Activated T-helper 1 cell treated with anti-CD3 and anti-CD28 coated beads, Interleukin-12 subunit alpha, Interleukin-12 subunit beta, Interleukin-2, Interleukin-4 antibody, amounts not matched to agents 30 ng/mL and 10 ng/mL and 1 ng/mL, durations not matched to agents 14 hours and 24 hours and 36 hours (primary cell): Measurements from ENCODE around the gene ALOX15. TPM values are rescaled to one million over a fixed set of nuclear protein-coding genes. Genes with fewer than 3 reads are reported as not detected.
"Not testable (repeated sequence)": the region's sequence is repeated elsewhere in the genome, so short reads cannot be mapped to it uniquely, and the experiment has no call there.

Source experiments
- DNase-seq: peaks from one replicate; pipeline ENCODE4 v3.0.0; 2021; ENCODE audit warnings: low spot score
- H3K27ac Mint-ChIP-seq: one replicate; pipeline ENCODE4 v1.8.0; 2021; ENCODE audit warnings: mild to moderate bottlenecking, mixed read lengths
- H3K27me3 Mint-ChIP-seq: one replicate; pipeline ENCODE4 v1.8.0; 2022; ENCODE audit warnings: mild to moderate bottlenecking, moderate library complexity, mixed read lengths; ENCODE audit not compliant: insufficient read depth
- H3K36me3 Mint-ChIP-seq: one replicate; pipeline ENCODE4 v1.8.0; 2021; ENCODE audit warnings: low read depth, mixed read lengths
- H3K4me1 Mint-ChIP-seq: one replicate; pipeline ENCODE4 v1.8.0; 2021; ENCODE audit warnings: low read depth, mixed read lengths
- H3K4me3 Mint-ChIP-seq: one replicate; pipeline ENCODE4 v1.8.0; 2021; ENCODE audit warnings: mild to moderate bottlenecking, moderate library complexity, mixed read lengths
- H3K9me3 Mint-ChIP-seq: one replicate; pipeline ENCODE4 v1.8.0; 2021; ENCODE audit warnings: mixed read lengths
- intact Hi-C: fragments of 100-400 bp; cut with micrococcal nuclease; formaldehyde crosslinking; loops from one replicate; pipeline ENCODE4 v1.15.1; 2024
- total RNA-seq: library from RNA; stranded (reverse); gene quantifications from 2 replicates; pipeline ENCODE4 v1.2.3, GENCODE V29; 2022

ALOX15 gene
- total RNA-seq, 1 donor from 2014 or later, result not detected

- Mint-ChIP-seq H3K27me3 (peaks cover 6% of the 10 kb centered on the region), H3K4me3 (no peak overlapping the region), H3K27ac (no peak overlapping the region), H3K36me3 (peaks cover 15% of the 10 kb centered on the region), H3K4me1 (no peaks in the 10 kb centered on the region), H3K9me3 (no peaks in the 10 kb centered on the region)
- DNase-seq, result no peak
- intact Hi-C loops, result no loop called here
Observed at GRCh38 chr17:4667166-4667565, 25.7 kb upstream of the ALOX15 start.

GRCh38 chr17:4666296-4666695 lies 24.8 kb upstream of the ALOX15 start:
- Mint-ChIP-seq H3K27me3 (peaks cover 6% of the 10 kb centered on the region), H3K4me3 (no peak overlapping the region)

GRCh38 chr17:4665027-4665426 lies 23.5 kb upstream of the ALOX15 start:
- no peaks in the 10 kb centered on the region for H3K9me3 Mint-ChIP-seq
- no peak overlapping the region for H3K4me3 Mint-ChIP-seq
- intact Hi-C loops, result no loop called here
- peaks cover 6% of the 10 kb centered on the region for H3K27me3 Mint-ChIP-seq
- H3K36me3 Mint-ChIP-seq, result peaks cover 3% of the 10 kb centered on the region
- DNase-seq, result no peak
- H3K4me1 Mint-ChIP-seq, result no peaks in the 10 kb centered on the region
- no peak overlapping the region for H3K27ac Mint-ChIP-seq

More at GRCh38 chr17:4666296-4666695, 24.8 kb upstream of the ALOX15 start:
- intact Hi-C loops, result no loop called here
- H3K4me1 Mint-ChIP-seq, result no peaks in the 10 kb centered on the region
- no peak overlapping the region for H3K27ac Mint-ChIP-seq
- H3K9me3 Mint-ChIP-seq, result no peaks in the 10 kb centered on the region
- H3K36me3 Mint-ChIP-seq, result peaks cover 12% of the 10 kb centered on the region
- DNase-seq, result no peak

DNA sequence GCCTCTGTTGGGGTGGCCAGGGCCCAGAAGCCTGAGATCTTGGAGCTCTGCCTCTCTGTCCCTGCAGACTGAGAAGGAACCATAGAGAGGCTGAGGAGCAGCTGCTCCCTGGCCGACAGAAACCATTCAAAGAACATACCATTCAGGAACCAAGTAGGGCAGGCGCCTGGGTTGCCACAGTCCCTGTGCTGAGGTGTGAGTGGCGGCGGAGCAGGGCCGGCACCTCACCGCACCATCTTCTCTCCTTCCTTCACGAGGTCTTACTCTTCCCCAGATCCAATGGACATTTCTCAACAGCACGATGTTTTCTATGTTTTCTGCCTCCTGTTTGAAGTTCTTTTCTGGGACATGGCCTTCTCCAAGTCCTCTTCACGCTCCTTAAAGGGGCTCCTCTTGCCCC lies 22.8 kb upstream of the ALOX15 start:
- Mint-ChIP-seq H3K27me3 (peaks cover 6% of the 10 kb centered on the region), H3K36me3 (no peaks in the 10 kb centered on the region), H3K4me1 (no peaks in the 10 kb centered on the region), H3K4me3 (no peak overlapping the region), H3K9me3 (no peaks in the 10 kb centered on the region), H3K27ac (no peak overlapping the region)
- no peak for DNase-seq
- intact Hi-C loops, result no loop called here

DNA sequence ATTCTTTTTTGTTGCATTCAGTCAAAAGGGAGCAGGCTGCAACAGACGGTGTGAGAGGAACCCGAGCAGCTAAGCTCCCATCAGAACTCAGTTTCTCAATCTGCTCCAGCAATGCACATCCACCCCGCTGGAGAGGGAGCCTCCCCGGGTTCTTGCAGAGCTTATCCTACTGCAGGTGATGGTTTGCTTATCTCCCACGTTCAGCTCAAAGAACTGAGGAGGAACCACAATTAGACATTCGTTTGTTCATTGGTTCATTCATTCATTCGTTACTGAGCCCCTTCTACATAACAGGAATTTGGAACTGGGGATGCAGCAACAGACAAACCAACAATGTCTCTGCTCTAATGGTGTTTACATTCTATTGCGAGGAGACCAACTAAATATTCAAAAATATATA lies 22.2 kb upstream of the ALOX15 start:
- H3K27me3 Mint-ChIP-seq, result peaks cover 6% of the 10 kb centered on the region
- H3K36me3 Mint-ChIP-seq, result no peaks in the 10 kb centered on the region
- H3K27ac Mint-ChIP-seq, result no peak overlapping the region
- intact Hi-C loops, result no loop called here
- DNase-seq, result no peak
- H3K9me3 Mint-ChIP-seq, result no peaks in the 10 kb centered on the region
- H3K4me3 Mint-ChIP-seq, result no peak overlapping the region
- H3K4me1 Mint-ChIP-seq, result peaks cover 4% of the 10 kb centered on the region

DNA sequence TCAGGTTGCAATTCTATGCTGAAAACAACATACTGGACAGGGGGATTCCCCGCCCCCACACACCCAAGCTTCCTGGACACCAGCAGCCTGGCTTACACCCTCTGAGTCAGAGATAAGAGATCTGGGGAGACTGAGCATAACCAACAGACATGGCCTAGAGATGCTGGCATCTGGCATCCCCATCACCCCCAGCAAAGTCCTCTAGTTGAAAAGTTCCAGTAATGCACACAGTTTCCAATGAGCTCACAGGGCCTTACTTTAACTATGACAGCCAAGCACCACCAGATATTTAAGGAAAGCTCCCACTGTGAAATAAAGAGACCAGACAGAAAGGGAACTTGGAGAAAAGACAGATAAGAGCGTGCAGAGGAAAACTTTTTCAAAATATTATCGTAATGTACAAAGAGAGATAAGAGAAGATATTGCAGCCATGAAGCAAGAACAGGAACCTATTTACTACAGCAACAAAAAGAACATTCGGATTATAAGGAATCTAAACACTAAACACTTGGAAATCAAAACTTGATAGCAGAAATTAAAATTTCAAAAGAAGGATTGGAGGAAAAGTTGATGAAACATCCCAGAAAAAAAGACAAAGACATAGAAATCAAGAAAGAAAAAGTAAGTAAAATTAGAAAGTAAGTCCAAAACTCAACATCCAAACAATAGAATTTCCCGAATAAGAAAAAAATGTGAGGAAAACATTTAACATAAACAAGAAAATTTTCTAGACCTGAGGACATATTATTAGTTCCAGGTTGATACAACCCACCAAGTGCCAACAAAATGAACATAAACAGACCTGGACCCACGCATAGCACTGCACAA lies 17.2 kb upstream of the ALOX15 start:
- intact Hi-C loops, result loop anchor here (1.0 kb wide), 1 partner anchor 38 kb away; no protein-coding TSS in a partner anchor
- Mint-ChIP-seq H3K9me3 (no peaks in the 10 kb centered on the region), H3K4me3 (no peak overlapping the region), H3K36me3 (peaks cover 2% of the 10 kb centered on the region), H3K4me1 (peaks cover 14% of the 10 kb centered on the region), H3K27me3 (peaks cover 4% of the 10 kb centered on the region), H3K27ac (peak overlapping the region; percentile 67)
- peak; percentile 38 for DNase-seq

DNA sequence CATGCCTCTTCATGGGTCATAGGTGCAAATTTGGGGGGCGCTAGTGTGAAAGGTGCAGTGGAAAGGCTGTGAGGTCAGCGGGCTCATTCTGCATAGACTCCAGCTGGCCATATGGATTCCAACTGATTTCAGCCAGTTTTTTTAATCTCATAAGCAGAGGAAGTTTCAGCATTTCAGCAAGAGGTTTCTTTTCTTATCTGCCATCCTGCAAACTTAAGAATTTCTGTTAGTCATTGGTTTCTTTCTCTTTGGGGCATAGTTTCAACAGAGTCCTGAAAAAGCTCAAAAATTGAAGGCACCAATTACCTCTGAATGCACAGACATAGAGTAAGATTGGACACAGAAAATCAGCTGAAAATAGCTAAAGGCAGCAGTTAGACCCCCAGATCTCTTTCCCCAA lies 16.2 kb upstream of the ALOX15 start:
- DNase-seq, result no peak
- Mint-ChIP-seq H3K27ac (peak overlapping the region; percentile 61), H3K4me1 (peaks cover 14% of the 10 kb centered on the region), H3K4me3 (no peak overlapping the region), H3K9me3 (no peaks in the 10 kb centered on the region), H3K36me3 (peaks cover 2% of the 10 kb centered on the region), H3K27me3 (peaks cover 6% of the 10 kb centered on the region)
- intact Hi-C loops, result loop anchor here (1.0 kb wide), 1 partner anchor 39 kb away; no protein-coding TSS in a partner anchor

DNA sequence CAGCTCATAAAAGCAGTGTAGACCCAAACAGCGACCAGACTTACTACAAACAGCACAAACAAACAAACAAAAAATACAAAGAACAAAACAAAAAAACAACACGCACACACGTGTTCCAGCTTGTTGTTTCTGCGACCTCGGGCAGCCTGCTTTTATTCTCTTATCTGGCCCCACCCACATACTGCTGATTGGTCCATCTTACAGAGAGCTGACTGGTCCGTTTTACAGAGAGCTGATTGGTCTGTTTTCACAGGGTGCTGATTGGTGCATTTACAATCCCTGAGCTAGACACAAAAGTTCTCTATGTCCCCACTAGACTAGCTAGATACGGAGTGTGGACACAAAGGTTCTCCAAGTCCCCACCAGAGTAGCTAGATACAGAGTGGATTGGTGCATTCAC lies 14.5 kb upstream of the ALOX15 start:
- H3K9me3 Mint-ChIP-seq, DNase-seq, H3K27me3 Mint-ChIP-seq, H3K27ac Mint-ChIP-seq, H3K4me3 Mint-ChIP-seq, H3K36me3 Mint-ChIP-seq, intact Hi-C loops: not testable (repeated sequence)
- H3K4me1 Mint-ChIP-seq, result peaks cover 14% of the 10 kb centered on the region

DNA sequence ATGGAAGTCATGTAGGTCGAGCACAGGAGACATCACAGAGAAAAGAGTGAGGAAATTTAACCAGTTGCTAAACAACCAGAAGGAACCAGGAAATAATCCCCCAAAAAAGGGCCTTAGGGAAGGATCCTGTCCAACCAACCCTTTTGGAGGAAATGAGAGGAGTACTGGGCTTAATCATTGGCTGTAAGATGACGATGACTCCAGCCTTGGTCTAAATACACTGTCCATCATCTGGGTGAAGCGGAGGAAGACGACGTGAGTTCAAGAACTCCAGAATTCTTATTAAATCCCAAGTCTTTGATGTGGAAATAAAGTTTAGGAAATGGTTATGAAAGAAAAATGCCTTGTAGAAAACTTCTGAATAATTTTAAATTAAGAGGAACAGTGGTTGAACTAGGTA lies 11.5 kb upstream of the ALOX15 start:
- no peak for DNase-seq
- no peak overlapping the region for H3K4me3 Mint-ChIP-seq
- intact Hi-C loops, result no loop called here
- no peak overlapping the region for H3K27ac Mint-ChIP-seq
- no peaks in the 10 kb centered on the region for H3K36me3 Mint-ChIP-seq
- H3K4me1 Mint-ChIP-seq, result peaks cover 6% of the 10 kb centered on the region
- H3K27me3 Mint-ChIP-seq, result peaks cover 20% of the 10 kb centered on the region
- no peaks in the 10 kb centered on the region for H3K9me3 Mint-ChIP-seq

DNA sequence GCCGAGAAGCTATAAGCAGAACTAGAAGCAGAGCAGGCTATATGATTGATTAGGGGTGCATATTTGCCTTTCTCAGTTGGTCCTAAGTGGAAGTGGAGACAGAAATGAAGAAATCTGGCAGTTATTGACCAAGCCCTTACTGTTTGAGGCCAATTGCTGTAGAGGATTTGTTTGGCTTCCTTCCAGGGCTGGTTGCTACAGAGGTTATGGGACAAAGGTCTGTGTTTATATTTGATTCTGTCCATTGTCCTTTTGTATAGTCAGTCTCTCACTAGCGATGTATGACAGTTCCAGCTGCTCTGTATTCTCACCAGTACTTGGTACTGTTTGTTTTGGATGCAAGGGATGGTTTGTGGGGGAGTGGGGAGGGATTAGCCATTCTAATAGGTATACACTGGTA lies 7.3 kb upstream of the ALOX15 start:
- intact Hi-C loops, result no loop called here
- Mint-ChIP-seq H3K9me3 (no peaks in the 10 kb centered on the region), H3K27ac (no peak overlapping the region), H3K4me3 (no peak overlapping the region), H3K36me3 (no peaks in the 10 kb centered on the region), H3K4me1 (no peaks in the 10 kb centered on the region), H3K27me3 (peaks cover 43% of the 10 kb centered on the region)
- no peak for DNase-seq

GRCh38 chr17:4645642-4646041 lies 4.2 kb upstream of the ALOX15 start:
- Mint-ChIP-seq H3K4me1 (peaks cover 5% of the 10 kb centered on the region), H3K4me3 (no peak overlapping the region), H3K27ac (no peak overlapping the region), H3K36me3 (no peaks in the 10 kb centered on the region), H3K27me3 (peaks cover 68% of the 10 kb centered on the region), H3K9me3 (no peaks in the 10 kb centered on the region)
- intact Hi-C loops, result no loop called here
- no peak for DNase-seq

DNA sequence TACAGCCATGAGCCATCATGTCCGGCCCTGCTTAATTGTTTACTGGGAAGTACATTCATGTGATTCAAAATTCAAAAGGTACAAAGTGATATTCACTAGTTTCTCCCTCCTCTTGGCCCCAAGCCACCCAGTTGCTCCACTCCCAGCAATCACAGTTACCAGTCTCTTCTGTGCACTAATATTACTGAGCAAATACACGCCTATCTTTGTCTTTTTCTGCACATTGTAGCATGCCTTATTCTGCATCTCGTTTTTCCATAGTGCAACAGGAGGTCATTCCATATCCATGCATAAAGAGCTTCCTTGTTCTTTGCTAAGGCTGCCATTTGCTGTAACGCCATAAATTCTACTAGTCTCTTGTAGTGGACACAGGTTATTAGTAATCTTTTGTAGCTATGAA lies 2.2 kb upstream of the ALOX15 start:
- Mint-ChIP-seq H3K27ac (no peak overlapping the region), H3K4me3 (no peak overlapping the region), H3K27me3 (peaks cover 69% of the 10 kb centered on the region), H3K36me3 (no peaks in the 10 kb centered on the region), H3K4me1 (peaks cover 12% of the 10 kb centered on the region), H3K9me3 (no peaks in the 10 kb centered on the region)
- intact Hi-C loops, result loop anchor here (5.0 kb wide), 1 partner anchor 144 kb away; the partner anchor contains the start of genes GLTPD2 and VMO1
- no peak for DNase-seq

DNA sequence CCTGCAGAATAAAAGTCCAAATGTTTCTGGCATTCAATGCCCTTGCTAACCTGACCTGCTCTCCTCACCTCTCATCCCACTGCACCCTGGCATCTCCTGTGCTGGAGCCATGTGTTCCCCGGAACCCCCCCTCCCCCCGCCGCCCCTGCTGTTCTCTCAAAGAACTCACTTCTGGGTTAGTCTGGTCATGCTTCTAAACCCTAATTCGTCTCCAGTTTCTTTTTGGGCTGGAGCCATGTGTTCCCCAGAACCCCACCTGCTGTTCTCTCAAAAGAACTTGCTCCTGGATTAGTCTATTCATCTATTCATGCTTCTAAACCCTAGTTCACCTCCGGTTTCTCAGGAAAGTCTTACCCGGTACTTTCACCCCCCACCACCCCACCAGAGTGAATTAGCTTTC lies 808 bp upstream of the ALOX15 start:
- intact Hi-C loops, result loop anchor here (5.0 kb wide), 1 partner anchor 145 kb away; the partner anchor contains the start of genes GLTPD2 and VMO1
- no peak for DNase-seq
- Mint-ChIP-seq H3K27me3 (peaks cover 67% of the 10 kb centered on the region), H3K36me3 (no peaks in the 10 kb centered on the region), H3K4me1 (peaks cover 12% of the 10 kb centered on the region), H3K9me3 (no peaks in the 10 kb centered on the region), H3K4me3 (no peak overlapping the region), H3K27ac (no peak overlapping the region)
